MV-4-11 (cell line): Measurements from ENCODE around the gene OR6B3.
"Not testable (repeated sequence)": the region's sequence is repeated elsewhere in the genome, so short reads cannot be mapped to it uniquely, and the experiment has no call there.

Experiments
- DNase-seq: peaks from one replicate; lab custom pipeline; 2025; lab: John Stamatoyannopoulos, UW

Gene OR6B3

DNA sequence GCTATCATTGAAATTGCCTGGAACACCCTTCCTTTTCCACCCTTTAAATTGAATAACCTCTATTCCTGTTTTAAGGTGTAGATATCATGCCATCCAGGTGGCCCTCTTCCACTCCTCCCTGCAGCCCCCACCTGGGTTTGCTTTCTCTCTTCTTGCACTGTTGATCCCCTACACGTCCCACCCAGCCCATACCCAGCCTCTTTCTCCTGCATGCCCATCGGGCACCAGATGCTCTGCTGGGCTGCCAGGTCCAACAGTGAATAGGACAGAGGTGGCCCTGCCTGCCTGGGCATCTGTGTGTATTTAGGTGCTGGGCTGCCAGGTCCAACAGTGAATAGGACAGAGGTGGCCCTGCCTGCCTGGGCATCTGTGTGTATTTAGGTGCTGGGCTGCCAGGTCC is 9.2 kb downstream of the OR6B3 start:
- not testable (repeated sequence) for DNase-seq

DNA sequence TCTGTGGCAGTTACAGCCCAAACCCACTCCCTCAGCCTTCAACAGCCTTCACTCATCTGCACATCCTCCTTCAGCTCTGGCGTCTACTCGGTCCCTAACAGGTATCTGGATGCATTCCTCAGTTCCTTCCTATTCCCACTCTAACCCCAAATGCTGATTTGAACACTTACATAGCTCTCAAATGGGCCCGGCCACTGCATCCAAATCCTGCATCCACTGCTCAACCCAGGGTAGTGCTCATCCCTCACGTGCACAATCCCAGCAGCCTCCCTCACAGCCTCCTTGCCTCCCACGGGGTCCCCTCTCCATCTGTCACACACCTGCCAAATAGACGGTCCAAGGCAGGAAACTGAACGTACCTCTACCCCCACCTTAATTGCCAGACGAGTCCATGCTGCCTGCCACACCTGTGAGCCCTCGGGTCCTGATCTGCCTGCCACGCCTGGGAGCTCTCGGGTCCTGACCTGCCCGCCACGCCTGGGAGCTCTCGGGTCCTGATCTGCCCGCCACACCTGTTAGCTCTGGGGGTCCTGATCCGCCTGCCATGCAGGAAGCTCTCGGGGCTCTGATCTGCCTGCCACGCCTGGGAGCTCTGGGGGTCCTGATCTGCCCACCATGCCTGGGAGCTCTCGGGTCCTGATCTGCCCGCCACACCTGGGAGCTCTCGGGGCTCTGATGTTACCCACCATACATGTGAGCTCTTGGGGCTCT is 9.9 kb downstream of the OR6B3 start:
- no peak for DNase-seq

DNA sequence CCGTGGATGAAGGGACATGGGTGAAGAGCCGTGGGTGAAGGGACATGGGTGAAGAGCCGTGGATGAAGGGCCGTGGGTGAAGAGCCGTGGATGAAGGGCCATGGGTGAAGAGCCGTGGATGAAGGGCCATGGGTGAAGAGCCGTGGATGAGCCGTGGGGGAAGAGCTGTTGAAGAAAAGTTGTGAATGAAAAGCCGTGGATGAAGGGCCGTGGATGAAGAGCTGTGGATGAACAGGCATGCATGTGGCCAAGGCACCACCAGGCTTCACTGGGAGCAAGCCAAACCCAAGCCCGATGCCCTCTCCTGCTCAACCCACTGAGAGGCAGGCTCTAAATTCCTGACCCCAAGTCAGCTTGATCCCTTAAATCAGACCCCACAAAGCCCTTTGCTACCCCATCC is 10.6 kb downstream of the OR6B3 start:
- DNase-seq = no peak

DNA sequence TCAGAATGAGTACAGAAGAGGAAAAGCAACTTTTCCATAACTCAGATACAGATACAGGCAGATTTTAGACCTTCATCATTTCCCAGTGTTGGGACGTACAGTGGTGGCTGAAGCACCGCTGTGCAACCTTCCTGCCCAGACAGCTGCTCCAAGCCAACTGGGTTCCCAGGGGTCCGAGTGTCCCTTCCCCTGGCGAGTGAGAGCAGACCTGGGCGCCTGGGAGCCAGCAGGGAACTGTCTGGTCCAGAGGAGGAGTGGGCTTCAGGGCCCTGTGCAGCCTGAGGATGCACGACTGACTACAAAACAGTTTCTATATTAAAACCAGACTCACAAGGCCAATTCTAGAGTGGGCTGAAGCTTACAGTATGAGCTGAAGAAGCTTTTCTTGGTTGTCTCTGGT is 12.0 kb downstream of the OR6B3 start:
- DNase-seq = no peak

DNA sequence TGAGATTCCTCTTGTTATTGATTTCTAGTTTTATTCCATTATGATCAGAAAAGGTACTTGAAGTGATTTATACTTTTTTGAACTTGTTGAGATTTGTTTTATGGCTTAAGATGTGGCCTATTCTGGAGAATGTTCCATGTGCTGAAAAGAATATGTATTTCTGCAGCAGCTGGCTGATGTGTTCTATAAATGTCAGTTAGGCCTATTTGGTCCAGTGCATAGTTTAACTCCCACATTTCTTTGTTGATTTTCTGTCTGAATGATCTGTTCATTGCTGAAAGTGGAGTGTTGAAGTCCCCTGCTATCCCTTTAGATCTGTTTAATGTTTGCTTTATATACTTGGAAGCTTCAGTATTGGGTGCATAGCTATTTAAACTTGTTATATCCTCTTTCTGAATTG is 16.0 kb downstream of the OR6B3 start:
- DNase-seq = no peak

DNA sequence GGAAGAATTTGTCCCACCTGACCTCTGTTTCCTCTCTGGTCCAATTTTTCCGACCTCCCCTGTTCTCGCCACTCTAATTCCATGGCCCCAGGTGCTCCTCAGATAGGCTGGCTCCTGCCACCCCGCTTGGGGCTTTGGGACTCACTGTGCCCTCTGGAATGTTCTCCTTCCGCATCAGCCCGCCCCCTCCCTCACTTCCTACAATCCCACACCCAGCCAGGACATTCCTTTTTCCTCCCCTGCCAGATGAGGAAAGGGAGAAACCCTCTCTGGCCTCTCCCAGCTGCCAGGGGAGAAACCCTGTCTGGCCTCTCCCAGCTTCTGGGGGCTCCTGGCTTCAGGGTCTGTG is 20.0 kb downstream of the OR6B3 start:
- DNase-seq = no peak

DNA sequence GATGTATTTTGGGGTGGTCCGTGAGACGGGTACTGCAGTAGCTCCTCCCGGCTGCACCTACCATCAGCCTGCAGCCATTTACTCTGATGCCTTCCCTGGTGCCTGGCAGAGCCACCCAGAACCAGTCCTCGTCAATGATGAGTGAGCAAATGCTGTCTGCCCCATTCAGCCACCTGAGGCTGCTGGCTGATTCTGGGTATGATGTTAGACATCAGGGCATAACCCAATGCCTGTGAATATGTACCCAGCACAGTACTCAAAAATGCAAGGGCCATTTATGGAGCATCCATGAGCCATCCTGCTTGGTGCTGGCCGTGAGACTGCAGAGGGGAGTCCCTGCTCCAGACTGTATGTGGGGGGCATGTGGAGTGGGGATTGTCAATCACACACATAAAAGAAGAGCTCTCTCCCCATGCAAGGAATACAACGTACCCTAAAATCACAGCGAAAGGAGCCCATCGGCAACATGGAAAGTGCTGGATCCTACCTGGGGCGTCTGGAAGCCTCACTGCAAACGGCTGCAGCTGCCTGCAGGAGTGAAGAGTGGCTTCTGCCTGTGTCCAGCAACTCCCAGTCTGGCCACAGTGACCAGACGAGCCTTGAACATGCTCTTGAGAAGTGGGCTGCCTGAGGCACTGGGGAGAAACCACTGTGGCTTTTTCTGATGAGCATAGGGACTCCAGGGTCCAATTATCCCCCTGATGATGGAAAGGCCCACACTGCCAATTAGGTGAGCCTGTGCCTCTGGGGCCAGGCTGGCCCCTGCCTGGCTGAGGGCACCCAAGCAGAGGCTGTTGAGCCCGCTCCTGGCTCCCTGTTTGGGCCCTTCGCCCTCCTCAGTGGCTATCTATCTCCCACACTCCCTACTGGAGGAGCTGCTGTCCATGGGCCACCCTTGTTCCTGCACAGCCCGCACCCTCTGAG is 20.7 kb downstream of the OR6B3 start:
- DNase-seq = no peak

DNA sequence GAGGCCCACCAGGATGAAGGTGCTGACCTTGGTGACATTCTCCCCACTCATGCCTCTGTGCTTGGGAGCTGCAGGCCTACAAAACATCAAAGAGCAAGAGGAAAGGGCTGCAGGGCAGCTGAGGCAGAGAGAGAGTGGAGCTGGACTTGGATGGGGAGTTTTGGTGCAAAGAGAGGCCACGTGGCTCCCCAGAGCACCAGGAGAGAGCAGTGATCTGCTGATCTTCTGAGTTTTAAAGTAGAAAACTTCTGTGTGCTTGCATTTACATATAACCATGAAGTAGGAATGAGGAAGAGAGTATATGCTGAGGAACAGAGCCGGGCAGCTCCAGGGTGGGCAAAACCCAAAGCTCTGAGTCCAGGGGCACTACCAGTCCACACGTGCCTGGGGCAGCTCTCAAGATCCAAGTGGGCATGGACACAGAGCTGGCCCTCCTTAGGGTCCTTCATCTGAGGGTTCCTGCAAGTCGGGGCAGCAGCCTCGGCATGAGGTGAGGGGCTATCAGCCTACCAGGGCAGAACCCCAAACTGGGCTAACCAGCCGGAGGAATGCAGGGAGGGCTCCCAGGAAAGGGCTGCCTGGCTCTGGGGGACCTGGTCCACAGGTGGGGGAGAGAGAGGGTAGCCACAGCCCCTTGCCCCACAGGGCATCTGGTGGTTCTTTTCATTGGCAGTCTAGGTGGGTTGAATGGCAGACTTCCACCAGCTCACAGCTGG is 22.8 kb downstream of the OR6B3 start, which contains the start of gene OR6B2:
OR6B2 (minus strand) TSS at position 51 of the 716 bp plus-strand sequence; CDS start at position 51, 0 bp downstream.
- no peak for DNase-seq

DNA sequence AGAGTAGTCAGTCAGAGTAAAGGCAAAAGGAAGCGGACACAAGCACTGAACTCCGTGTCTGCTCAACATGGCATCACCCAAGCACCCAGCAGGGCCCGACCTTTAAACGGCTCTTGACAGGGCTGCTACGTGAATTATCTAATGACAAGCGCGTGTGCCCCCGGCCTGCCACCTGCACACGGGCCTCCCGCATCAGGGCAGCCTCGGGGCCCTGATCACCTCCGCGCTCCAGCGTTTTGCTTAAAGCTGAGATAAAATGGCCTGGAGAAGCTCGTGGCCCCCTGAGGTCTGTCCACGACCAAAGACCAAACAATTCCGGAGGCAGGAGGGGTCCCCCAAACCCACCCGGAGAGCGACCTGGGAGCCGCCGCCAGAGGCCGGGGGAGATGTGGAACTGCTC is 28.6 kb downstream of the OR6B3 start:
- no peak for DNase-seq

DNA sequence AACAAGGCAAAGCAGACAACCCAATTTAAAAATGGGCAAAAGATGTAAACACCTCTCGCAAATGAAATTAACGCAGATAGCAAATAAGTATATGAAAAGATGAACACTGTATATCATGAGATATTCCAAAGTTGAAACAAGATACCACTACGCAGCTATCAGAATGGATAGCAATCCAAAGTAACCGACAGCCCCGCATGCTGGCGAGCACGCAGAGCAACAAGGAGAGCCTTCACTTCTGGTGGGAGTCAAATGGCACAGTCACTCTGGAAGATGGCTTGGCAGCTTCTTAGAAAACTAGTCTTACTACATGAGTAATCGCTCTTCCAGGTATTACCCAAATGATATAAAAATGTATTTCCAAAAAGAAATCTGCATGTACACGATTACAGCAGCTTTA is 29.5 kb downstream of the OR6B3 start:
- no peak for DNase-seq

DNA sequence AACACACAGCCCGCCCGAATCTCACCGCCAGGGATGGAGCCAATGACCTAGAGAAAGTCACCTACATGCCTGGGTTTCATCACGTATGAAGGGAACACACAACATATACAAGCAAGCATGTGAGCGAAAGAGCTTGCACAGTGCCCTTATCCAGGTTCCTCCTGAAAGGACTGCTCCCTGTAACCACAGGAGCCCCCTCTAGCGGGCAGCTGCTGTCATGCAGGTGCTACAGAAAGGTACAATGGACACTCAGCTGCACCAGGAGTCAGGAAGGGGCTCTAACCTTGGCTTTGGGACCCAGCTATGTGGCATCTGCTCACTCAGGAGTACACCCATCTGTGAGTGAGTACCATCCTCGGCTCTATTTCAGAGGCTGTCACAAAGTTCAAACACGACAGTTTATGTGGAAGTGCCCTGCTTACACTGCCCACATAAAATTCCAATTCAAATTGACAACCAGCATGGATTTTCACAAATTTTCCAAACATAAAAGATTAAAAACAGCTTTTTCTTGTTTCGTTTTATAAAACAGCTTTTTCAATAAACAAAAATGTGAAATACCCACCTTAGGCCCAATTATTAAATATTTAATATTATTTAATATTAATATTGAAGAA is 31.7 kb downstream of the OR6B3 start:
- peak; percentile 61 for DNase-seq

DNA sequence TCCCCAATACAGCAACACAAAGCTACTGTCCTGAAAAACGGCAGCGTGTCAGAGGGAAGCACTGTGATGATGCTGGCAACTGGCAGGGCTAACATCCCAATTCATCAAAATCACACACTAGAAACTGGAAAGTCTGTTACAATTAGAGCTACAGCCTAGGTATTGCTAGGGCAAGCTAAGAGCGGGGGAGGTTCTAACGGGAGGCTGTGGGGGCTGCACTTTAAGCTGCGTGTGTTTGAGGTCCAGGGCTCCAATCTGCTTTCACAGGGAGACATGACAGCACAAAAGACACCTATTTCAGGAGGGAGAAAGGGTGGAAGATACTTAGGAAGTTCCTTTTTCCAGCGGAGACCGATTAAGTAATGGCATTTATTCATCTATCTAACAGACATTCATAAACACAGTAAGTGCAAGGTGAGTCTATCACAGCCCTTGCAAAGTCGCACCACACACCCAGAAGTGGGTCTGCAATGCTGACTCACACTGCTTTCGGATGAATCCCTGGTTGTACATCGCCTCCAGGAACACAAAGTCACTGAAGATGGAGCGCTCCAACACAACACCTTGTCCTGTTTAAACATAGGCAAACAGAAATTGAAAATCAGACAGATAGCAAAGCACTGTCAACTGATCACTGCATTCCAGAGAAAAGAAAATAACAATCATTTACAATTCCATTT is 35.1 kb downstream of the OR6B3 start:
- DNase-seq = no peak

DNA sequence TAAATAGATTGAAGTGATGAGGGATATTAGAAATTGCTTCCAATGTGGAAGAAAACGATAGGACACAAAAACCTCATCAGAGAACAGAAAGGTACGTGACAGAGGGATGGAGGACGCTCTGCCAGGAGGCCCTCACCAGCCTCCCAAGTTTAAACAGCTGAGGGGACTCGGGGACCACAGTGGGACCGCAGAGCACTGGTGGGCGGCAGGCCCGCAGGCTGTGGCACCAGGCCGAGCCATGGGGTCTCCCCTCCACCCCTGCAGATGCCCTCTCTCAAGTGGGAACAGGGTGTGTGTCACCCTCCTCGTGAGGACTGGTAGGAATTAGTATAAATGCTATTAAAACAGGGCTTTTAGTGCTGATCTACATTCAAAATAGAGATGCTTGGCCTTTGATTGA is 39.0 kb downstream of the OR6B3 start:
- no peak for DNase-seq

DNA sequence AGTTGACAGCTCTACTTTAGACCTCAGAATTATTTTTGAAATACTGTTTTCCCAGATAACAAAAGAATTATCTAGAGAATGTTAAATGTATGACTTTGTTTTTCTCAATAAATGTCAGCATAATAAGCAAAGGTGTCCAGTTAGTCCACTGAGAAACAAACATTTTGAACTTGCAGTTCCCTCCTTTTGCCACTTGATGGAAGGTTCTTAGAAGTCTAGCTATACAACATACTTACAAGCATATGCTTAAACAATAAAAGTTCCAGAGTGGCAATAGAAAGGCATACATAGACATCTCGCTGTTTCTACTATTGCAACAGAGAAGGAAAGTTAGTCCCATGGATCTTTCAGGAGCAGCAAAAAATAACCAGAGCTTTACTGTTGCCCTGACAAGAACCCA is 40.0 kb downstream of the OR6B3 start:
- DNase-seq = no peak

DNA sequence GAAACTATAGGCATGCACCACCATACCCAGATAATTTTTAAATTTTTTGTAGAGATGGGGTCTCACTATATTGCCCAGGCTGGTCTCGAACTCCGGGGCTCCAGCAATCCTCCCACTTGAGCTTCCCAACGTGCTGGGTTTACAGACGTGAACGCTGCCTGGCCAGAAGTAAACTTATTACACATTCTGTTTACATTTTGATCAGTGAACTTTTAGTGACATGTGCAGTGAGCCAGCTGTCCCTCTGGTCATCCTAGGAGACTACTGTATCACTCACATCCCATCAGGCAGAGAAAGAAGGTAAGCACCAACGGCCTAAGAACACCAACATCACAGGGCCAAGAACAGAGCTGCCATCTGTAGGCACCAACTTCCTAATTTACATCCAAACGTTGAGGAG is 50.3 kb downstream of the OR6B3 start:
- DNase-seq = no peak

DNA sequence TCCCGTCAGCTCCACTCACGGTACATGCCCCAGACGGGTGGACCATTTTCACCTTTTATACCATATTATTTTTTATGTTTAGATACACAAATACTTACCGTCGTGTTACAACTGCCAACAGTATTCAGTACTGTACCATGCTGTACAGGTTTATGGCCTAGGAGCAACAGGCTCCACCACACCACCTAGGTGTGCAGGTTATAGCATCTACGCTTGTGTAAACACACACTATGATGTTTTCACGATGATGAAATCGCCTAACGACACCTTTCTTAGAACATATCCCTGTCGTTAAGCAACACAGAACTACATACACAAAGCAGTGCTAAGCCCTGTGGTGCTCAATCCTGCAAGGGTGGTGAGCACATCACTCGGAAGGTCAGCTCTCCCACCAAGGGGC is 52.6 kb downstream of the OR6B3 start:
- DNase-seq = no peak

DNA sequence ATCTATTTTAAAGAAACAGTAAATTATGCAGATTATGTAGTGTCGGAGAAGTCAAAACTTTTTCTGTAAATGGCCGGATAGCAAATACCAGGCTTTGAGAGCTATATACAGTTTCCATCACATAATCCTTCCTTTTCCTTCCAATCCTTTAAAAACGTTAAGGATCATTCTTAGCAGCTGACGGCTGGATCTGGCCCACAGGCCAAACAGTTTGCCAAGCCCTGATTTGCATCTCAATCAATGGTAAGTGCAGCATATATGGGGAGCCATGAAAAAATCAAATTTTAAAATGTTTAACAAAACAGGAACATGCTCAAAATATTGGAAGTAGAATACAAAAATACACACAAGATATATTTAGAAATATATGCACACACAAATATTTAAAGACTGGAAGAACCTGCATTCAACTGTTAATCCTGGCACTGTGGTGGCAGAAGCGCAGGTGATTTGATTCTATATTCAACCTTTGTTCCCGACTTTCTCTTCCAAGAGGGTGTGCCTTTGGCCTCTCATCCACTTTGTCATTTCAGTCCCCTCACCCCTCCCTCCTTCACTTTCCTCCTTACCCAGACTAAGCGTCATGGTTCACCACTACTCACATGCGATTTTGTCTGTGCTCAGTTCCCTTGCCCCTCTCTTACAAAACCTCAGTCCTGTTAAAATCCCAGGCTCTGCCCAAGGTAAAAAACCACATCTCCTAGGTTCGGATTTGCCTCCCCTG is 55.5 kb downstream of the OR6B3 start:
- no peak for DNase-seq
